ENCODE measurements around the gene TEX9. TPM values are rescaled to one million over a fixed set of nuclear protein-coding genes. Genes with fewer than 3 reads are reported as not detected.

TEX9 gene
- total RNA-seq (2022; extraction: Qiagen RNA extraction; ENCODE audit: low read depth): 1.7 to 5.9 TPM (median 4.8 TPM) in 5 replicates

GRCh38 chr15:56365075-56365711, at the start of gene TEX9:
TSS of gene TEX9 (plus strand) at chr15:56365426. CDS start at chr15:56365451, 25 bp downstream.

GRCh38 chr15:56464893-56465520, 99.8 kb downstream of the TEX9 start, which contains the start of gene MNS1:
TSS of gene MNS1 (minus strand) at chr15:56465137. CDS start at chr15:56464972, 165 bp downstream.

Other genes starting within 250 kb of the TEX9 start
- 8.4 to 13.8 TPM (median 13.3 TPM) in 5 replicates for gene RFX7, start 121.5 kb upstream of the TEX9 start, total RNA-seq (2022; extraction: Qiagen RNA extraction; ENCODE audit: low read depth)
- 2.1 to 4.3 TPM (median 3.2 TPM) in 5 replicates for gene MNS1, start 99.7 kb downstream of the TEX9 start, total RNA-seq (2022; extraction: Qiagen RNA extraction; ENCODE audit: low read depth)